Measurements from ENCODE around the gene BHLHE40.

The BHLHE40 gene

GRCh38 chr3:5005367-5005766, 26.1 kb downstream of the BHLHE40 start:
- Histone ChIP-seq H3K36me3 (ENCODE audit: control insufficient read depth in 2 of 2, insufficient read depth in 1 of 2, low read length in 2 of 2) (no peaks in the 10 kb centered on the region), H3K9me3 (ENCODE audit: control insufficient read depth, insufficient read depth, low read depth, low read length) (no peaks in the 10 kb centered on the region), H3K27ac (ENCODE audit: extremely low read depth, low read depth, low read length) (no peak overlapping the region), H3K4me1 (ENCODE audit: control insufficient read depth, insufficient read depth, low read length) (peaks cover 14% of the 10 kb centered on the region), H3K4me3 (ENCODE audit: low read depth, low read length) (no peak overlapping the region)
- CTCF ChIA-PET: interaction anchor here (0.7 kb wide), 1 partner anchor 259 kb away, joined by 3 read pairs; no protein-coding TSS in a partner anchor
- POLR2A ChIA-PET: interaction anchor here (1.4 kb wide), 1 partner anchor 22 kb away, joined by 3 read pairs; no protein-coding TSS in a partner anchor
- TF ChIP-seq ZBTB17 (tag by site-specific recombination; IDR thresholded peaks at IDR 0.05) (peak; percentile 90), ZNF248 (tag by site-specific recombination; IDR thresholded peaks at IDR 0.05) (no peak)

DNA sequence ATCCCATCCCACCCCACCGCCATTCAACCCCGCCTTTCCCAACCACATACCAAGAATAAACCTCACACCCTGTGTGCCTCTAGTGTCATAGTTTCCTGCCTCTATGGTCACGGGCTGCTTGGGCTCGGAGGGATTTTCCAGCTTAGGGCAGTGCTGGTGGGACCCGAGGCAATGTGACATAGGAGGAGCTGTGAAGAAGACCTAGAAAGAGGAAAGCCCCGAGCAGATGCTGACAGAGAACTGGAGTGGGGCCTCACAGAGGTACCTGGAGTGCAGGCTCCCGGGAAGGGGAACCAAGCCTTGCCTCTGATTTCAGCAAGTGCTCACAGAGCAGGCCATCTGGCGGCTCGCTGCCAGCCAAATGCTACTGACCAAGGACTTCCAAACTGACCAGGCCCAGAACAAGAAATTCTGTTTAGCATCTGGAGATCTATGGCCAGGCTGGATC, 27.5 kb downstream of the BHLHE40 start:
- TF ChIP-seq ZBTB17 (tag by site-specific recombination; IDR thresholded peaks at IDR 0.05) (peak; percentile 64), ZNF335 (tag by site-specific recombination; conservative IDR thresholded peaks at IDR 0.05) (no peak)
- Histone ChIP-seq H3K27ac (ENCODE audit: extremely low read depth, low read depth, low read length) (no peak overlapping the region), H3K4me3 (ENCODE audit: low read depth, low read length) (no peak overlapping the region), H3K9me3 (ENCODE audit: control insufficient read depth, insufficient read depth, low read depth, low read length) (no peaks in the 10 kb centered on the region), H3K4me1 (ENCODE audit: control insufficient read depth, insufficient read depth, low read length) (peaks cover 6% of the 10 kb centered on the region), H3K36me3 (ENCODE audit: control insufficient read depth in 2 of 2, insufficient read depth in 1 of 2, low read length in 2 of 2) (no peaks in the 10 kb centered on the region)
- ChIA-PET CTCF (interaction anchor here (0.9 kb wide), 1 partner anchor 24 kb away, joined by 3 read pairs; no protein-coding TSS in a partner anchor), POLR2A (interaction anchor here (0.6 to 0.7 kb wide), 2 partner anchors 27 to 190 kb away, joined by 3 read pairs; partner anchors contain the start of gene BHLHE40)

DNA sequence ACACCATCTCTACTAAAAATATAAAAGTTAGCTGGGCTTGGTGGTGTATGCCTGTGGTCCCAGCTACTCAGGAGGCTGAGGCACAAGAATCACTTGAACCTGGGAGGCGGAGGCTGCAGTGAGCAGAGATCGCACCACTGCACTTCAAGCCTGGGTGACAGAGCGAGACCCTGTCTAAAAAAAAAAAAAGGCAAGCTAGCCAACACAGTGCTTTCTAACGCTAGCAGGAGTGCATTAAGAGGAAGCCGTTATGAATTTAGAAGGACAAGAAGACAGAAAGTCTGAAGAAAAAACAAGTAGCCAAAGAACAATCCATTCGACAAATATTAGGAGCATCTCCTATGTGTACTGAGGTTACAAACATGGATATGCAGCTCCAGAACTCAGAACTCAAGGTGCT, 28.6 kb downstream of the BHLHE40 start:
- no peak for TF ChIP-seq ZNF48 (tag by site-specific recombination; IDR thresholded peaks at IDR 0.05)
- TF ChIP-seq, protein P1, sequence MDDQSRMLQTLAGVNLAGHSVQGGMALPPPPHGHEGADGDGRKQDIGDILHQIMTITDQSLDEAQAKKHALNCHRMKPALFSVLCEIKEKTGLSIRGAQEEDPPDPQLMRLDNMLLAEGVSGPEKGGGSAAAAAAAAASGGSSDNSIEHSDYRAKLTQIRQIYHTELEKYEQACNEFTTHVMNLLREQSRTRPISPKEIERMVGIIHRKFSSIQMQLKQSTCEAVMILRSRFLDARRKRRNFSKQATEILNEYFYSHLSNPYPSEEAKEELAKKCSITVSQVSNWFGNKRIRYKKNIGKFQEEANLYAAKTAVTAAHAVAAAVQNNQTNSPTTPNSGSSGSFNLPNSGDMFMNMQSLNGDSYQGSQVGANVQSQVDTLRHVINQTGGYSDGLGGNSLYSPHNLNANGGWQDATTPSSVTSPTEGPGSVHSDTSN (CRISPR knock-in tag; IDR thresholded peaks at IDR 0.05): no peak
- no peak for TF ChIP-seq ZNF776 (tag by site-specific recombination; IDR thresholded peaks at IDR 0.05; ENCODE audit: borderline replicate concordance)
- no peak for TF ChIP-seq ZFP3 (tag by site-specific recombination; IDR thresholded peaks at IDR 0.05; ENCODE audit: low read depth)
- no peak for TF ChIP-seq ZNF112 (tag by site-specific recombination; IDR thresholded peaks at IDR 0.05)
- no peak for TF ChIP-seq ZNF621 (tag by site-specific recombination; IDR thresholded peaks at IDR 0.05)
- TF ChIP-seq ZBTB7A (tag by site-specific recombination; IDR thresholded peaks at IDR 0.05; ENCODE audit: low read depth): no peak
- TF ChIP-seq EGR2 (tag by site-specific recombination; IDR thresholded peaks at IDR 0.05; ENCODE audit: low read depth): no peak
- TF ChIP-seq ZNF366 (tag by site-specific recombination; conservative IDR thresholded peaks at IDR 0.05): no peak
- no peak for TF ChIP-seq ZNF549 (tag by site-specific recombination; IDR thresholded peaks at IDR 0.05)
- TF ChIP-seq OSR2 (tag by site-specific recombination; IDR thresholded peaks at IDR 0.05): no peak
- no peak for TF ChIP-seq ZSCAN5A (tag by site-specific recombination; IDR thresholded peaks at IDR 0.05)
- TF ChIP-seq ZNF335 (tag by site-specific recombination; conservative IDR thresholded peaks at IDR 0.05): no peak
- no peak for TF ChIP-seq ZNF121 (tag by site-specific recombination; IDR thresholded peaks at IDR 0.05)
- no peak for TF ChIP-seq GLIS1 (tag by site-specific recombination; IDR thresholded peaks at IDR 0.05)
- TF ChIP-seq ZNF530 (tag by site-specific recombination; IDR thresholded peaks at IDR 0.05; ENCODE audit: low read depth): no peak
- TF ChIP-seq ZNF239 (tag by site-specific recombination; IDR thresholded peaks at IDR 0.05): no peak
- TF ChIP-seq ZNF785 (tag by site-specific recombination; IDR thresholded peaks at IDR 0.05): no peak
- TF ChIP-seq KLF10 (tag by site-specific recombination; IDR thresholded peaks at IDR 0.05): no peak
- TF ChIP-seq AEBP2 (tag by site-specific recombination; IDR thresholded peaks at IDR 0.05; ENCODE audit: borderline replicate concordance): no peak
- ChIA-PET CTCF (interaction anchor here (0.7 kb wide), 1 partner anchor 176 kb away, joined by 4 read pairs; no protein-coding TSS in a partner anchor), POLR2A (interaction anchor here (0.6 kb wide), 1 partner anchor 22 kb away, joined by 5 read pairs; no protein-coding TSS in a partner anchor)
- Histone ChIP-seq H3K36me3 (ENCODE audit: control insufficient read depth in 2 of 2, insufficient read depth in 1 of 2, low read length in 2 of 2) (no peaks in the 10 kb centered on the region), H3K4me3 (ENCODE audit: low read depth, low read length) (no peak overlapping the region), H3K27ac (ENCODE audit: extremely low read depth, low read depth, low read length) (no peak overlapping the region), H3K9me3 (ENCODE audit: control insufficient read depth, insufficient read depth, low read depth, low read length) (no peaks in the 10 kb centered on the region), H3K4me1 (ENCODE audit: control insufficient read depth, insufficient read depth, low read length) (no peaks in the 10 kb centered on the region; the same call in 1 of the 2 replicates)

Measured in HEK293 (cell line).